ENCODE results near the gene PEAK3. TPM values are rescaled to one million over a fixed set of nuclear protein-coding genes. Genes with fewer than 3 reads are reported as not detected.

Gene PEAK3
- total and polyA plus RNA-seq, 3 experiments from 2014 or later = 0.79 TPM; not detected in 2

DNA sequence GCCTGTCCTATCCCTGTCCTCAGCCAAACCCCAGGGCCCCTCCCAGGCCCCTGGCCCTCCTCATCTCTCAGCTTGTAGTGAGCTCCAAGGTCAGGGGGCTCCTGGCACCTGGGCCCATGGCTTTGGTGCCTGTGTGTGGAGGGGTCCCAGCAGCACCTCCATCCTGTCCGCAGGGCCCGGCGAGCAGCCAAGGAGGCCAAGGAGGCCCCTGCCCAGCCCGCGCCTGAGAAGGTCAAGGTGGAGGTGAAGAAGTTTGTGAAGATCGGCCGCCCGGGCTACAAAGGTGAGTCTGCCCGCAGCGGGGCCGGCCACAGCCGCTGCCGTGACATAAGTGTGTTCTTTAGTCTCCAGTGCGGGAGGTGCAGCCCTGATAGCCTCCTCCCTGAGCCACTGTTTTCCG, 36.7 kb downstream of the PEAK3 start:
- ChIA-PET CTCF (interaction anchor here (1.9 kb wide), 1 partner anchor 14 kb away, joined by 5 read pairs; no protein-coding TSS in a partner anchor), POLR2A (no interaction called here)
- peaks cover 0 to 67% (median 3%) of the 10 kb centered on the region in 3 donors for H3K36me3 Mint-ChIP-seq
- H3K27me3 Mint-ChIP-seq = peaks cover 0 to 2% of the 10 kb centered on the region in 2 donors
- H3K27ac Mint-ChIP-seq = no peak overlapping the region
- no peak overlapping the region for H3K4me3 ChIP-seq (ENCODE audit: low read length)
- H3K36me3 ChIP-seq (ENCODE audit: insufficient read depth, low read length) = peaks cover 43% of the 10 kb centered on the region
- H3K27ac ChIP-seq (ENCODE audit: low read depth, low read length) = no peak overlapping the region
- H3K4me3 Mint-ChIP-seq = no peak overlapping the region
- peaks cover 34% of the 10 kb centered on the region for H3K4me1 ChIP-seq (ENCODE audit: insufficient read depth, low read length)
- H3K9me3 Mint-ChIP-seq = peaks cover 0 to 1% (median 0%) of the 10 kb centered on the region in 5 donors
- DNase-seq = no peak
- H3K9me3 ChIP-seq (ENCODE audit: low read length) = no peaks in the 10 kb centered on the region
- peaks cover 24 to 28% (median 24%) of the 10 kb centered on the region in 3 donors for H3K4me1 Mint-ChIP-seq
- H3K27me3 ChIP-seq (ENCODE audit: insufficient read depth, low read length, poor library complexity, severe bottlenecking) = peaks cover 2% of the 10 kb centered on the region

DNA sequence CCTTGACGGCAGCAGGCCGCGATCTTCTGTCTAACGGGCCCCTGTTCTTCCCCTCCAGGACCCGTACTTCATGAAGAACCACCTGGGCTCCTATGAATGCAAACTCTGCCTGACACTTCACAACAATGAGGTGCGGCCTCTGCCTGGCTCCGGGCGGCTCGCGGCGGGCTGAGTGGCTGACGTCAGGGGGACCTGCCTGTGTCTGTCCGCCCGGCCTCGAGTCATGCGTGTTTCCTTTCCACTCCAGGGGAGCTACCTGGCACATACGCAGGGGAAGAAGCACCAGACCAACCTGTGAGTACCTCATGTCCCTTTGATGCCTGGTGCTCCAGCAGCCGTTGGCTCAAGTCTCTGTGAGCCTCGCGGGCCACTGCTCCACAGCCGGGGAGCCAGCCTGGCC, 37.5 kb downstream of the PEAK3 start:
- H3K4me1 Mint-ChIP-seq = peaks cover 30 to 36% (median 32%) of the 10 kb centered on the region in 3 donors

DNA sequence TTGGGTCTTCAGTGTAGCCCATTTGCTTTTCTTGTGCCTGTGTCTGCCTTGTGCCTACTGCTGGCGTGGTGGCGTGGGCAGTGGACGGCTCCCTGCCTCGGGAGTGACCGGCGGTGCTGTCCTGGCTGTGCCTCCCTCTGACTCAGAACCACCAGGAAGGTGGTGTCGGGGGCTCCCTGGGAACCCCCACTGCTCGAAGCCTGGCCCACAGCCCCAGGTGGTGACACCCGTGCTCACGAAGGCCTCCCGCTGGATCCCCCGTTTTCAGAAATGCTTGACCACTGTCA, 37.9 kb downstream of the PEAK3 start:
- peaks cover 45% of the 10 kb centered on the region for H3K4me1 ChIP-seq (ENCODE audit: insufficient read depth, low read length)
- H3K27ac ChIP-seq (ENCODE audit: low read depth, low read length) = no peak overlapping the region
- H3K36me3 Mint-ChIP-seq = peaks cover 0 to 75% (median 7%) of the 10 kb centered on the region in 3 donors
- H3K36me3 ChIP-seq (ENCODE audit: insufficient read depth, low read length) = peaks cover 43% of the 10 kb centered on the region
- POLR2A ChIA-PET = no interaction called here
- no peaks in the 10 kb centered on the region for H3K9me3 ChIP-seq (ENCODE audit: low read length)
- H3K4me3 Mint-ChIP-seq = no peak overlapping the region
- H3K27me3 ChIP-seq (ENCODE audit: insufficient read depth, low read length, poor library complexity, severe bottlenecking) = no peaks in the 10 kb centered on the region
- H3K27ac Mint-ChIP-seq = no peak overlapping the region
- CTCF ChIA-PET = no interaction called here
- H3K4me3 ChIP-seq (ENCODE audit: low read length) = no peak overlapping the region
- H3K9me3 Mint-ChIP-seq = peaks cover 0 to 1% (median 0%) of the 10 kb centered on the region in 5 donors
- no peaks in the 10 kb centered on the region for H3K27me3 Mint-ChIP-seq
- no peak for DNase-seq
- H3K4me1 Mint-ChIP-seq = peaks cover 34 to 39% (median 36%) of the 10 kb centered on the region in 3 donors

More for the DNA sequence above, 37.5 kb downstream of the PEAK3 start:
- Mint-ChIP-seq H3K36me3 (peaks cover 0 to 73% (median 6%) of the 10 kb centered on the region in 3 donors), H3K27me3 (no peaks in the 10 kb centered on the region), H3K9me3 (peaks cover 0 to 1% (median 0%) of the 10 kb centered on the region in 5 donors), H3K4me3 (no peak overlapping the region), H3K27ac (peak overlapping the region in 1 of 8 donors; percentile 72)
- H3K4me3 ChIP-seq (ENCODE audit: low read length) = no peak overlapping the region
- H3K27me3 ChIP-seq (ENCODE audit: insufficient read depth, low read length, poor library complexity, severe bottlenecking) = no peaks in the 10 kb centered on the region
- H3K27ac ChIP-seq (ENCODE audit: low read depth, low read length) = no peak overlapping the region
- CTCF ChIA-PET = interaction anchor here (1.9 kb wide), 1 partner anchor 14 kb away, joined by 5 read pairs; no protein-coding TSS in a partner anchor
- peaks cover 43% of the 10 kb centered on the region for H3K36me3 ChIP-seq (ENCODE audit: insufficient read depth, low read length)
- DNase-seq = no peak
- peaks cover 41% of the 10 kb centered on the region for H3K4me1 ChIP-seq (ENCODE audit: insufficient read depth, low read length)
- POLR2A ChIA-PET = no interaction called here
- no peaks in the 10 kb centered on the region for H3K9me3 ChIP-seq (ENCODE audit: low read length)

DNA sequence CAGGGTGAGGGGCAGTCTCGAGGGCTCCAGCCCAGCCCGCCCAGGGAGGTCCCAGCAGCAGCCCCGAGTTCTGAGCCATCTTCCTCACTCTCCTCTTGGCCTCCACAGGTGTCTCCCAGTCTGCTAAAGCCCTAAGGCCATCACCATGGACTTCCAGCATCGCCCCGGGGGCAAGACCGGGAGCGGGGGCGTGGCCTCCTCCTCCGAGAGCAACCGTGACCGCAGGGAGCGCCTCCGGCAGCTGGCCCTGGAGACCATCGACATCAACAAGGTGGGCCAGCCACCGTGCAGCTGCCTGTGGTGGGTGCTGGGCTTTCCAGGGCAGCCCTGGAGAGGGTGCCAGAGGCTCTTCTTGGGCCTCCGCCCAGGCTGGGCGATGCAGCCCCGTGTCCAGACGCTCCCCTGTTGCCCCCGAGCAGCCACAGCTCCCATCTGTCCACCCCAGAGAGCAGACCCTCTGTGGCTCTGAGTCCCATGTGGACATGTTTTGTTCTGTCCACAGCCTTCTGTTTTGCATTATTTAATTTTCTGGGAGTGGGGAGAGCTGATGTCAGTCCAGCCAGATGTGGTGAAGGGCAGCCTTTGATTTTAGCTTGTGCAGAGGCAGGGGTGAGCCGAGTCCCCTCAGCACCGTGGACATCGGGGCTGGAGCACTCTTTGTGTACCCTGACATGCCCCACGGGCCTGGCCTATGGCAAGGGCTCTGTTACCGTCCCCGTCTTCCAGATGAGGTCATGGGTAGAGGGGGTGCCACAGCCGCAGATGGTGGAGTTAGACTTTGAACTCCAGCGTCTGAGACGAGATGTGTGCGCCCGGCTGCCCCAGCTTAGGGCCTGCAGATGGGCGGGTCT, 38.5 kb downstream of the PEAK3 start:
- Mint-ChIP-seq H3K4me3 (peak overlapping the region in 1 of 7 donors; percentile 76), H3K36me3 (peaks cover 0 to 73% (median 7%) of the 10 kb centered on the region in 3 donors), H3K4me1 (peaks cover 39 to 45% (median 42%) of the 10 kb centered on the region in 3 donors), H3K27ac (peak overlapping the region in 1 of 8 donors; percentile 86), H3K27me3 (no peaks in the 10 kb centered on the region), H3K9me3 (peaks cover 0 to 1% (median 0%) of the 10 kb centered on the region in 5 donors)
- Histone ChIP-seq H3K36me3 (ENCODE audit: insufficient read depth, low read length) (peaks cover 43% of the 10 kb centered on the region), H3K9me3 (ENCODE audit: low read length) (no peaks in the 10 kb centered on the region), H3K27ac (ENCODE audit: low read depth, low read length) (no peak overlapping the region), H3K27me3 (ENCODE audit: insufficient read depth, low read length, poor library complexity, severe bottlenecking) (no peaks in the 10 kb centered on the region), H3K4me3 (ENCODE audit: low read length) (no peak overlapping the region), H3K4me1 (ENCODE audit: insufficient read depth, low read length) (peaks cover 50% of the 10 kb centered on the region)
- POLR2A ChIA-PET = no interaction called here
- DNase-seq = no peak
- CTCF ChIA-PET = interaction anchor here (1.2 kb wide), 1 partner anchor 20 kb away, joined by 4 read pairs; no protein-coding TSS in a partner anchor

DNA sequence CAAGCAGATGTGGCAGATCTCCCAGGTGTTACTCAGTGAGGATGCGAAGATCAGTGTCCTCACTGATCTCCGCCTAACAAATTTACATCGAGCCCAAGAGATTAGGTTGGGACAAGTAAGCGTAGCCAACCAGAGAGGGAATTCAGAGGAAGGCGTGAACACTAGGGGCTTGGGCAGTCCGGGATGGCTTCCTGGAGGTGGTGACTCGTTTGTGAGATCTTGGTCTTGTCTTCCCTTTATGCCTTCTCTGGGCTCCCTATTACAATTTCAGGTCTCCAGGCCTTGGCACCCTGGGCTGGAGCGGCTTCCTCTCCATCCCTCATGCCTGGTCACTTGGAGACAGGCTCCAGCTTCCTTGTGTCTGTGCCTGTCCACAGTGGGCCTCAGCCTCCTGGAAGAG, 39.2 kb downstream of the PEAK3 start:
- Histone ChIP-seq H3K27me3 (ENCODE audit: insufficient read depth, low read length, poor library complexity, severe bottlenecking) (no peaks in the 10 kb centered on the region), H3K9me3 (ENCODE audit: low read length) (no peaks in the 10 kb centered on the region), H3K4me1 (ENCODE audit: insufficient read depth, low read length) (peaks cover 57% of the 10 kb centered on the region), H3K27ac (ENCODE audit: low read depth, low read length) (no peak overlapping the region), H3K36me3 (ENCODE audit: insufficient read depth, low read length) (peaks cover 43% of the 10 kb centered on the region), H3K4me3 (ENCODE audit: low read length) (no peak overlapping the region)
- POLR2A ChIA-PET = no interaction called here
- CTCF ChIA-PET = interaction anchor here (1.2 kb wide), 1 partner anchor 21 kb away, joined by 4 read pairs; no protein-coding TSS in a partner anchor
- H3K27me3 Mint-ChIP-seq = no peaks in the 10 kb centered on the region
- H3K4me1 Mint-ChIP-seq = peaks cover 46 to 52% (median 49%) of the 10 kb centered on the region in 3 donors
- no peak for DNase-seq
- H3K9me3 Mint-ChIP-seq = peaks cover 0 to 1% (median 0%) of the 10 kb centered on the region in 5 donors
- H3K36me3 Mint-ChIP-seq = peaks cover 0 to 76% (median 7%) of the 10 kb centered on the region in 3 donors
- peak overlapping the region in 5 of 8 donors; percentile 20 to 92 (median 60) for H3K27ac Mint-ChIP-seq
- H3K4me3 Mint-ChIP-seq = peak overlapping the region in 3 of 7 donors; percentile 21 to 76 (median 24)

DNA sequence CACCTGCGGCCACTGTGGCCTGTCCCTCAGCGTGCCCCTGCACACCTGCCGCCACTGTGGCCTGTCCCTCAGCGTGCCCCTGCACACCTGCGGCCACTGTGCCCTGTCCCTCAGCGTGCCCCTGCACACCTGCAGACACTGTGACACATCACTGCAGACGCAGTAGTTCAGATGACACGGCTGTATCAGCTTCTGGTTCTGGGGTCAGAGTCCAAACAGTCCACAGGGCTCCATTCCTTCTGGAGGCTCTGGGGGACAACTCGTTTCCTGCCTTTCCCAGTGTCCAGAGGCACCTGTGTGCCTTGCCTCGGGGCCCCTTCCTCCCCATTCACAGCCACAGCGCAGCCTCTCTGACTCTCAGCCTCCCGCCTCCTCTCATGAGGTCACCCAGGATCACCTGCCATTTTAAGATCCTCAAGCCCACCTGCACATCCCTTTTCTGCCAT, 39.9 kb downstream of the PEAK3 start:
- Mint-ChIP-seq H3K27ac (peak overlapping the region in 7 of 8 donors; percentile 61 to 94 (median 85)), H3K4me3 (peak overlapping the region; percentile 20 to 98 (median 45)), H3K27me3 (no peaks in the 10 kb centered on the region), H3K9me3 (peaks cover 0 to 1% (median 0%) of the 10 kb centered on the region in 5 donors), H3K36me3 (peaks cover 0 to 76% (median 7%) of the 10 kb centered on the region in 3 donors), H3K4me1 (peaks cover 52 to 58% (median 55%) of the 10 kb centered on the region in 3 donors)
- Histone ChIP-seq H3K4me1 (ENCODE audit: insufficient read depth, low read length) (peaks cover 64% of the 10 kb centered on the region), H3K27ac (ENCODE audit: low read depth, low read length) (no peak overlapping the region), H3K9me3 (ENCODE audit: low read length) (no peaks in the 10 kb centered on the region), H3K36me3 (ENCODE audit: insufficient read depth, low read length) (peaks cover 40% of the 10 kb centered on the region), H3K4me3 (ENCODE audit: low read length) (no peak overlapping the region), H3K27me3 (ENCODE audit: insufficient read depth, low read length, poor library complexity, severe bottlenecking) (no peaks in the 10 kb centered on the region)
- no peak for DNase-seq
- ChIA-PET POLR2A (interaction anchor here (5.5 kb wide), 1 partner anchor 17 kb away, joined by 45 read pairs; no protein-coding TSS in a partner anchor), CTCF (interaction anchor here (5.9 kb wide), 1 partner anchor 31 kb away, joined by 70 read pairs; no protein-coding TSS in a partner anchor)

DNA sequence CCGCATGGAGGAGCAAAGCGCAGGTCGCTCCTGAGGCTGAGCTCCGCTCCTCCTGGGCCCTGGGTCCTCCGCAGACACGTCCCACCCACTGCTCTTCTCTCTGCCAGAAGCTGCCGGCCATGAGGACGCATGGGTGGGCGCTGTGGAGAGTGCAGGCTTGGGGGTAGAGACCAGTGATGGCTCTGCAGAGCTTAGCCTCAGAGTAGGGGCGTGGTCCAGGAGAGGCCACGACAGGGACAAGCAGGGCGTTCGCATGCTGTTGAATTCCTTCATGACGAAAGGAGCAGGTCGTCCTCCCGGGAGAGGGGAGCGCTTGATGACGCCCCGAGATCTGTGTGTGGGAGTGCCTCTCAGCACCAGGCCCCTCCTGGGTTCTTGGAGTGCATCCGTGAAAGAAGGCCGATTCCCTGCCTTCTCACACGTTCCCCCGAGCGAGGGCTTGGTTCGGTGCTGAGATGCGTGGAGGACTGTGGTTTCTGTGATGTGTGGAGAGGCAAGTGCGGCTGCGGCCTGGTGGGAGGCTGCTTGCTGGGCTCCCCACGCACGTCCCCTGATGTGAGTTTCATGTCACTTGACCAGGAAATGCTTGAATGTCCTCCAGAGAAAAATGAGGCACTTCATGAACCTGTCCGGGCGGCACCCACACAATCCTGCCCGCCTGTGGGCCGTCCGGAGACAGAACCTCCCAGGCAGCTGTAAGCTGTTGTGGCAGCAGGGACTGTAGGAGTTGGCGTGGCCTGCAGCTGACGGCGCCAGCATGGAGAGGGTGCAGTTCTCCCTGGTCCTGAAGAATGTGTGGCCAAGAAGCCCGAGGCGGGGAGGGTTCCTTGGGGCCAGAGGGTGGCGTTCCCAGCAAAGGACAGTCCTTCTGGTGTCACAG, 40.9 kb downstream of the PEAK3 start:
- Mint-ChIP-seq H3K4me3 (peak overlapping the region; percentile 89 to 100 (median 98)), H3K9me3 (peaks cover 0 to 1% (median 0%) of the 10 kb centered on the region in 5 donors), H3K36me3 (peaks cover 0 to 73% (median 9%) of the 10 kb centered on the region in 3 donors), H3K27me3 (peaks cover 0 to 5% of the 10 kb centered on the region in 2 donors), H3K4me1 (peaks cover 57 to 65% (median 62%) of the 10 kb centered on the region in 3 donors), H3K27ac (peak overlapping the region; percentile 69 to 99 (median 94))
- Histone ChIP-seq H3K27ac (ENCODE audit: low read depth, low read length) (peak overlapping the region; percentile 49), H3K27me3 (ENCODE audit: insufficient read depth, low read length, poor library complexity, severe bottlenecking) (no peaks in the 10 kb centered on the region), H3K9me3 (ENCODE audit: low read length) (no peaks in the 10 kb centered on the region), H3K4me3 (ENCODE audit: low read length) (peak overlapping the region; percentile 63), H3K4me1 (ENCODE audit: insufficient read depth, low read length) (peaks cover 66% of the 10 kb centered on the region), H3K36me3 (ENCODE audit: insufficient read depth, low read length) (peaks cover 30% of the 10 kb centered on the region)
- POLR2A ChIA-PET = interaction anchor here (0.5 to 5.5 kb wide), 5 partner anchors 11 to 73 kb away, joined by 3 to 69 read pairs (median 45); partner anchors contain the start of genes AMH and JSRP1
- CTCF ChIA-PET = interaction anchor here (1.3 to 5.9 kb wide), 4 partner anchors 12 to 85 kb away, joined by 4 to 70 read pairs (median 26); no protein-coding TSS in a partner anchor
- no peak for DNase-seq

All from CD8-positive, alpha-beta memory T cell (primary cell).